ENCODE results near the gene ALG9.

ALG9 gene

DNA sequence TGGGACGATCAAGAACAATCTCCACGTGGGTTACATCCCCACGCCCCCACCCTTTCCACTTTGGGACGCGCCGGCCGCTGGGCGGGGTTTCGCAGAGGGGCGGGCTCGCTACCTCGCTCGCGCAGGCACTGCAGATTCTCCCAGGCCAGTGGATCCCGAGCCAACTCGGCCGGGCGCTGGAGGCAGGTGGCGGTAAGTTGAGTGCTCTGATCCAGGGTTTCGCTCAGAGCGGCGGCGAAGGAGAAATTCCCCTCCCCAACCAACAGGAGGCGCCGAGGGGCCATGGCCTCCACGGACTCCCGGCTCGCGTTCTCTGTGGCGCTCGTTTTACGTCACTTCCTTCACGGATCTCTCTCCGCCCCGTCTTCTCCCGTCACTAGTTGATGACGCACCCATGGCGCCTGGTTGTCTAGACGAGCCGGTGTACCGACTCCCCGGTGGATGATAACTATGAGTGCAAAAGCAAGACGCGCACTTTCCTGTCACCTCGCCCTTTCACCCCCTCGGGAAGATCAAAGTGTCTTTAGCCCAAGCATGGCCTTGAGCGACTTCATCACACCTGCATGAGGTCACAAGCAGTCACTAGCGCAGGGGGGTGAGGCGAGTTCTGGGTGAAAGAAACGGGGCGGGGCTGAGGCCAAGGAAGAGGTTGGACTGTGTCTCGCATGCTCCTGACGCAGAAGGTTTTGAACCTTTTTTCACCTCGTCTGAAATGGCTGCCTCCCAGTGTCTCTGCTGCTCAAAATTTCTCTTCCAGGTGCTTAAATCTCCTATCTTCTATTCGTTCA, 7.7 kb upstream of the ALG9 start, which contains the start of the genes CFAP68 and FDXACB1:
Gene CFAP68, plus strand, starts transcription at position 693 of the 788 bp plus-strand sequence. Its CDS starts 20 bp downstream, at position 713.
Gene FDXACB1, minus strand, starts transcription at position 317 of the 788 bp plus-strand sequence. Its CDS starts 33 bp downstream, at position 284.
- peak; percentile 98 for DNase-seq

DNA sequence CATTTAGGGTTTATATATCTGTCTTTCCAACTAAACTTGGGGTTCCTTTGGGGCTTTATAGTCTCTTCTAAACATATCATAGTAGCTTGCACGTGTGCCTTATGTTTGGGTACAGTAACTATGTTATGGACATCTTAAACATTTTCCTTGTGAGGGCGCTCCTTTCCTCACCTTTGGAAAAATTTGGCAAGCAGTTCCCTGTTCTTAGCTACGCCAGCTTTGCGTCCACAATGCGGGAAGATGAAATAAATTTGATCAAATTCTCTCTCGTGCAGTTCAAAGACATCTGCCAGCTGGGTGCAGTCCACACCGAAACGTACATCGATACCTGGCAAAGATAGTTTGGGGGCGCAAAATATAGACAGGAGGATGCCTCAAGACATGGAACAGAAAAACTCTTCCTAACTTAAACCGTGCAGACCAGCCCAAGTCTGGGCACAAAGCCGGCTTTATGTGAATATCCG, 7.0 kb upstream of the ALG9 start:
- peak; percentile 57 for DNase-seq

DNA sequence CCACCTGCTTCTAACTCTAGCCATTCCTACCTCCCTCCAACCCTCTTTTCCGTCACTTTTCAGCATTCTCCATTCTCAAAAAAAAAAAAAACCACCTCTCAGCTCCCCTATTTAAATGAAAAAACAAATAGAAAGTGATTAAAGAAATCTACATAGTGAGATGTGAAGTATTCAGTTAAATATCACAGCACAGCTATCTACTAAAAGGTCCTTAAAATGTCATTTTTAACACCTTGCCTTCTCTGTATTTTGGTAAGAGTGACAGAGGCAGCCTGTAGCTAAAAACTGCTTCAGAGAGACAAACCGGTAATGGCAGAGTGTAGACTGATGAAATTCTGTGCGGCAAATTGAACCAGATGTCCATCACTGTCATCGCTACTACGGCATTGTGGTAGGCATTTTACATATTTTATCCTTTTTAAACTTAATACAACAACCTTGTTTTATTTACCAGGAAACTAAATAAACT, 346 bp upstream of the ALG9 start:
- no peak for DNase-seq

DNA sequence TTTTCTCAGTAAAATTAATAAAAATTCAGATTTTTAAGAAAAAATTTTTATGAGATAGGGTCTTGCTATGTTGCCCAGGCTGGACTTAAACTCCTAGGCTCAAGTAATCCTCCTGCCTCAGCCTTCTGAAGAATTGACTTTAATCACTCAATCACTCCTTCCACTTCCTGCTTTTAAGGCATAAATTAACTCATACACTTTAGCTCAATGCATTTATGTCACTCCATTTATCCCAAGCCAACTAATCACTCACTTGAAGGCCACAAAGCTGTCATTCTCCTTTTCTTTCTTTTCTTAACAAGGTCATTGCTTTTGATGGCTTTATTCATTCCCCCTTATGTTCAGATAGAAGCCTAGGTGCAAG, 877 bp downstream of the ALG9 start:
- no peak for DNase-seq

DNA sequence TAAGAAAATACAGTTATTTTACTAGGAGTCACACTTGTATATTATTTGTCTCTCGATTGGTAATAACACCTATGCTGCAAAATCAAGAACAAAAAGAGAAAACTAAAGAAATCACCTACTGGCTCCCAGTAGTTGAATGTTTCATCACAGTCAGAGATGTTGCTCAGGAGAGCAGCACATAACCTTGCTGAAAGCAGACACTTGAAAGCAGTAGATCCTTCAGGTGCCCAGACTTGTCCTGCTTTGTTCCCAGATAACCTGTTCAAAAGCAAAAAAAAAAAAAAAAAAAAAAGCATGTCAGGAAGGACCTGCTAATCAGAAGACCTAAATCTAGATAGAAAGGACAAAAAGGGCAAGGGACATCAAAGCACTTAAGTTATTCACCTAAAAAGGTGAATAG, 1.3 kb downstream of the ALG9 start:
- DNase-seq: no peak

DNA sequence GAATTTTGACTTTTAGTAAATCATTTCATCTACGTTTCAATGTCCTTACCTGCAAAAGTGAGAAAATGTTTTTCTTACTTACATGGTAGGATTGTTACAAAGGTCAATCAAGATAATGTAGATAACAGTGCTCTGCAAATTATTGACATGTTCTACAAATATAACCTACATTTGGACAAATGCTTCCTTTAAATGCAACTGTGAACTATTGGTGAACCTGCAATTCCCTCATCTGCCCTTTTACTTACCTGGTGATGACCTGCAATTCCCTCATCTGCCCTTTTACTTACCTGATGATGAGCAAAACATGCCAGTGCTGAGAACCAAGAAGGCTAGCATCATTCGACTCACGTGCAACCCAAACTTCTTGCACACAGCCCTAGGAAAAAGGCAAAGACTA, 11.1 kb downstream of the ALG9 start:
- DNase-seq: no peak

DNA sequence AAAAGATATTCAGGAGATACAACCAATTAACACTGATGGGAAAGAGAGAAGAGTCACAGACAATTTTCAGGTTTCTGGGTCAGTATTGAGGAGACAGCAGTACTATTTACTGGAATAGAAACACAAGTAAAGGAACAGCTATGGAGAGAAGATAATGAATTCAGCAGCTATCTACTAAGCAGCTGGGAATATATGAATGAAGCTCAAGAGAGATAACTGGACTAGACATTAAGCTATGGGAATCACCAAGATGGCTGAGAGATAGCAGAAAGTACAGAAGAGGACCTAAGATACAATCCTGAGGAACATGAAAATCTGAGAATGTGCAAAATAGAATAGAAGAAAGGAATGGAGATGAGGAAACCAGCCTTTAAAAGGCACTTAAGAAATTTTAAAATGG, 15.9 kb downstream of the ALG9 start:
- no peak for DNase-seq

DNA sequence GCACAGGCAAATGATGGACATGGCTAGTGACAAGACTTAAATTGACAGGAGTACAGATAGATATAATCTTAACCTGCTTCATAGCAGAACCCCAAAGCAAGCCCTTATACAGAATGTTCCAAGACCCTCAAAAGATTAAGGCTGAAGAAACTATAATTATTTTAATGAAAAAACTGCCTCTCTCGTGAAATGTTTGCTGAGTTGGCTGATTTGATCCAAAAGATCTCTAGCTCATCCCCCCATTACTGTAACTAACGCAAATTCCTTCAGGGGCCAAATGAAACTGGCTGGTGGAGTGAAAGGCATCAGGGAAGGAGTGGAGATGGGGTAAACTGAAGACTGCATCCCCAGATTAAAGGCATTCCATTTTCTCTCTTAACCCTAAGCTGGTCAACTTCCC, 19.3 kb downstream of the ALG9 start:
- DNase-seq: no peak

DNA sequence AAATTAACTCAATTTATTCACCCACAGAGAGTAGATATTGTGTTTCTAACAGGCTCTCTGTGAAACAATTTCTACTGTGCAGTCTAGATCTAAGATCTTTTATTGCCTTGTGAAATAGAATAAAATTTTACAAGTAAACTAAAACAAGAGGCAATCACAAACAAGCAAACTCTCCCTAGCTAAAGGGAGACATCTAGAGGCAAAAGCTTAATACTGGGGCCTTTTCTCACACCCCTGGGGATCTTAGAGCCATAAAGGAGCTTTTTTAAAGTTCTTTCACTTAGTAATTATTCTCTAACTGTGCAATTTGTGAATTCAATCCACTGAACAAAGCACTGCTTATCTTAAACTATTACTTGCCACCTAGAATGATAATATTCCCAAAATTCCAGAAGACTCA, 19.7 kb downstream of the ALG9 start:
- no peak for DNase-seq

DNA sequence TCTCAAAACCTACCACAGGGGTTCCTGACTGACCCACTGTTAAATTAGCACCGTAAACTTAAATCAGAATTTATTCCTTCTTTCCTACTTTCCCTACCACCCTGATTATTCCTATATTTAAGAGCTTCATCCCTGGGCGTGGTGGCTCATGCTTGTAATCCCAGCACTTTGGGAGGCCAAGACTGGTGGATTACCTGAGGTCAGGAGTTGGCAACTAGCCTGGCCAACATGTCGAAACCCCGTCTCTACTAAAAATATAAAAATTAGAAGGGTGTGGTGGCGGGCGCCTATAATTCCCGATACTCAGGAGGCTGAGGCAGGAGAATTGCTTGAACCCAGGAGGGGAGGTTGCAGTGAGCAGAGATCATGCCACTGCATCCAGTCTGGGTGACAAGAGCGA, 20.3 kb downstream of the ALG9 start:
- DNase-seq: no peak

DNA sequence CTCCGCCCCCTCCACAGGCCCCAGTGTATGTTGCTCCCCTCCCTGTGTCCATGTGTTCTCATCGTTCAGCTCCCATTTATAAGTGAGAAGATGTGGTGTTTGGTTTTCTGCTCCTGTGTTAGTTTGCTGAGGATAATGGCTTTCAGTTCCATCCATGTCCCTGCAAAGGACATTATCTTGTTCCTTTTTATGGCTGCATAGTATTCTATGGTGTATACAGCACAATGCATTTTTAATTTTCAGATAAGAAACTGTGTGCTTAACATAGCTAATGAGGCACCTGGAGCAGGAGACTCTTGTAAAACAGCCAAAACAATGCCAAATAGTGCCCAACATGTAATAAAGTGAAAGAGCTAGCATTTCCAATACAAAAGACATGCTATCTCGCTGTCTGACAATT, 21.8 kb downstream of the ALG9 start:
- no peak for DNase-seq

DNA sequence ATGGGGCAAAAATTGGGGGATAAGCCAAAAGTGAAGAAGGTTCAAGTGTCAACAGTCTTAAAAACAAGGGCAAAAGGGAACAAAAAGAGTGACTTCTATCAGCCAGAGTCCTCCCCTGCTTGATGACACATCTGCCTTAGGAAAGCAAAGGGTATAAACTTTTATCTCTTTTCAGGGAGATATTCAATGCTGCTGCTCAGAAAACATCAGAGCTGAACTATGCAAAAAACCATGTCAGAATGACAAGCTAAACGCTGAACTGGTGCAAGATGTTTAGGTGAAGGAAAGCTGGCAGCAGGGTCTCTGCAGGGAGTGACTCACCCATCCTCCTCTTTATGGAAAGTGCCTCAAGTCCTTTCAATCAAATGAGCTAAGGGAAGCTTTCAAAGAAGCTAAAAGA, 24.7 kb downstream of the ALG9 start:
- no peak for DNase-seq

DNA sequence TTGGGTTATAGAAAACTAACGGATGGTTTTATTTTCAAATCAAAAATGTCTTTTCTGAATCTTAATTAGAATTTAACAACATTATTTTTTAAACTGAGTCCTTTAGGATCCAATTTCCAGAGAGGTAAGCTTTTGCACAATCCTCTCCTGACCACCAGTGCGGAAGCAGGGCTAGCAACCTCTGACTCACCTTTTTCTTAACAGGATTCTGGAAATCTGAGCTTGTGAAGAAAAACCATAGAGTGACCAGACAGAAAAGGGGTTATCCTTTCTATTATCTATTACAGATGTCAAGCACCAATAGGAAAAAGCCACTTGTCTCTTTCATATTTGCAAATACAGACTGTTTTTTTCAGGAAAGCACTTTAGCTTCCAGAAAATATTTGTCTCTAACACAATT, 25.3 kb downstream of the ALG9 start:
- no peak for DNase-seq

DNA sequence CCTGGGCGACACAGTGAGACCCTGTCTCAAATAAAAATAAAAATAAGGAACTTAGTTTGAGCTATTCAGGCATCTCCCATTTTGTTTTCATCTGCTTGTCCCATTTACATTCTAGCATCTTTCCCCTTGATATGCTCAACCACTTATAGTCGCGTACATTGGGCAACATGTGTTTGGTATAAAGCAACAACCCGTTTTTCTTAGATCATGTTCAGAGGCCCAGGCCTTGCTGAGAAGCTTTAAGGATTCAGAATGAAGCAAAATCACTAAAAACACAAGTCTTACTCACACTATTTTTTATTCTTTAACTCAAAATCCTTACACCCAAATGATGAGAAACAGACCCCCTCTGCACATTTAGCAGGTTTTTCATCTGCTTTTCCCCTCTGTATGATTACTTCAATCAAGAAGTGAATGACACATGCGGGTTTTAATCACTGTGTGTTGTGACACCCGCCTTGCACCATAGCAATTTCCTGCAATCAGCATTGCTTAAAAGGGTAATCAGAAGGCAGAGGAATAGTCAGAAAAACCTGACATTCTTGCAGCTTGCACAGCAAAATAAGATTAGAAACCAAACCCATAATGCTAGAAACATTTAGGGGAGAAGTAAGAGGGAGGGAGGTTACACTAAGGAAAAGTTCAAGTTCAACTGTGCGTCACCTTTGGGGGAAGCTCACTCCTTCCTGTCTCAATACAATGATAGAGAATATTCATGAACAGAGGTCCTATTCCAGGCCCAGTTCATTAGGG, 25.9 kb downstream of the ALG9 start:
- no peak for DNase-seq

DNA sequence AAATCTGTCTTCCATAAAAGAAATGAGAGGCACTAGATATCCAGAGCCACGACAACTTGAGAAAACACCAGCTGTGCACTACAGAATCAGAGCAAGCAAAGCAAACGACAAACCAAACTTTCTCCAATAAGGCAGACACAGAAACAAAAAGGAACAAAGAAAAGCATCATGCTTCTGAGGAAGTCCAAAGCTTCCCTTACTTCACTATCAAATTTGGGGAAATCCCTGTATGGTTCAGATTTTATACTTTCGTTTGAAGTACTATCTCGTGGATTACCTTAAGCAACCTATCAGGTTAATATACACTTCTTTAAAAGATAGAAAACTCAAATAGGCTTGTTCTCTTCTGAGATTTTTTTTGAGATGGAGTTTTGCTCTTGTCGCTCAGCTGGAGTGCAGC, 27.7 kb downstream of the ALG9 start:
- no peak for DNase-seq

DNA sequence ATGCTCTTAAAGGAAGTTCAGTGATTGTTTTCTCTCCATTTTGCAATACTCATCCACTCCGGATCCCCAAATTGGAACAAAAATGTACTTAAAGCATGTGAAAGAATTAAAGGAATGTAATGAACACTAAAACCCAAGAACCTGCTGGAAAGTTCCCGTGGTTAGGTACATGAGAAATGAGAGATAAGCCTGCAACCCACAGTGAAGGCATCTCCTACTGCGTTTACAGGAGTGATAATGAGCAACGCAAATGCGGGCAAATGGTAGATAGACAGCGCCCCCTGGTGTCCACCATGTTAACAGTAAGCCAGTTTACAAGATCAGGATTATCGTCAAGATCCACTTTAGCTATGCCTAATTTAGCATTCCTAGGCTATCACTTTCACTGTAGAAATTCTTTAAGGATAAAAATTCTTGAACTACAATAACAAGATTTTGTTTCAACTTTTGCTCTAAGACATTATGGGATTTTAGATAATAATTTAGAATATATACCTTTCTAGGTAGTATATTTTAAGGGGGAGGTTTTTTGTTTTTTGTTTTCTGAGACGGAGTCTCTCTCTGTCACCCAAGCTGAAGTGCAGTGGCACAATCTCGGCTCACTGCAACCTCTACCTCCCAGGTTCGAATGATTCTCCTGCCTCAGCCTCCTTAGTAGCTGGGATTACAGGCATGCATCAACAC, 29.9 kb downstream of the ALG9 start:
- DNase-seq: peak; percentile 77

DNA sequence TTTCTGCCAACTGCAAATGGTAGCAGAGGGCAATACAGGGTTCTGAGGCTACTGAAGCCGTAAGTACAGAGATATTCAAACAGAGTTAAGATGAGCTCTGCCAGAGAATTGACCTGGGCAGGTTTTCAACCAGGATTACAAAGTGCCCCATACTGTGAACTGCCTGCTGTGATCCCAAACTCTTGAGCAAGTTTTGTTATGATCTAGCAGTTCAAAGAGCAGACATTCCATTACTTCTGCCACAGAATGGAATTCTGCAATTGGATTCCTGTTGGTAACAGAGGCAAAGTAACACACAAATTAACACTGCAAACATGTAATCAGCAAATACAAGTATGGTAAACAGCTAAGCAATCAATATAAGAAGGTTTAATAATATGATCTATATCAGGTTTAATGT, 31.2 kb downstream of the ALG9 start:
- DNase-seq: no peak

DNA sequence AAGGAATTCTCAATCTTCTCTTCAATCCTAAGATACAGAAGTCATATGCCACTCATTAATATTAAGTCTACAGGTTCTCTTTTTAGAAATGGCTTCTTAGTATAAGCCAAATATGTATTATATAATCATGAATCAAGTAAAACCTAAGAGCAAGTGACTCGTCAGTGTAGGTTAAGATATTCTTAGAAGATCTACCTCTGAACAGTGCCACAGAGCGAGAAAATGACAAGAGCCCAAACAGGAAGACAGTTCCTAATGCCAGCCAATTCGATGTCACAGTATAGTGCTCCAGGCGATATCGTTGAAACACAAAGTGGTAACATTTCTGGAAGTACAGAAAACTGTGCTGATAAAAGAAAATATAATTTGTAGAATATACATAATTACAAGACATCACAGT, 33.3 kb downstream of the ALG9 start:
- no peak for DNase-seq

DNA sequence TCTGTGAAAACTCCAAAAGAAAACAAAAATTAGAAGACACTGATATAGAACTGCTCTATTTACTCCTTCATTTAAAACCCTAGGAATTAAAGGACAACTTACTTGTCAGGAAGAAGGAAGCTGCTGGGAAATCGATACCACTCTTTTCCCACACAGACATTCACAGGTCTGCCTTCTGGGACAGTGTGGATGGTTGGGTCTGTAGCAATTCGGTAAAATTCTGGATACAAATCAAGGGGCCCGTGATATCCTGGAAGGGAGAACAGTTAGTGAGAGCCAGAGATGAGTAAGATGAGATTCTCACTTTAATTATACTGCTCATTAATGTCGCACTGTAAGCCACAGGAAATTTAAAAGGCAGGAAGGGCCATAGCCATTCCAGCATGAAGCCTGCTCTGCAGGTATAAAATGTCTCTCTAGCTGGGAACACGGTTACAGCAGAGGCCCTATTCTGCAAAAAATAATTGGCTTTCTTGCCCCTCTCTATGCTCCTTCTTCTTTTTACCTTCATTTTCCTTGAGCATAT, 34.0 kb downstream of the ALG9 start:
- DNase-seq: no peak

DNA sequence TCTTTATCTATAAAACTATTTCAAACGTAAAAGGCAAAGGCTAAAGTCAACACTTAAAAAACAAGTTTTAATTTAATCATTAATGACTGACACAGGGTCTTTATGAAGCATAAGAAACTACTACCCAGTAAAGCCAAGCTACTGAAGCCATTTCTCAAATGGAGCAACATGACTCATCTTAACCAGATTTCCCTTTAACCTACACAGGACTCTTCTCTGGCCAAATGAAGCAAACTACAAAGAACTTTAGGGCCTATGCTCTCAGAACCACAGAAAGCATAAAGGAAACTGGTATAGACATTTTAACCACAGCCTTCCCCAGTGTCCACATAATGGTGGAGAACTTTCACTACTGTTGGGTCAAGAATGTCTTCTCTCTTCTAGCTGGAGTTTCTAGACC, 34.7 kb downstream of the ALG9 start:
- DNase-seq: no peak

DNA sequence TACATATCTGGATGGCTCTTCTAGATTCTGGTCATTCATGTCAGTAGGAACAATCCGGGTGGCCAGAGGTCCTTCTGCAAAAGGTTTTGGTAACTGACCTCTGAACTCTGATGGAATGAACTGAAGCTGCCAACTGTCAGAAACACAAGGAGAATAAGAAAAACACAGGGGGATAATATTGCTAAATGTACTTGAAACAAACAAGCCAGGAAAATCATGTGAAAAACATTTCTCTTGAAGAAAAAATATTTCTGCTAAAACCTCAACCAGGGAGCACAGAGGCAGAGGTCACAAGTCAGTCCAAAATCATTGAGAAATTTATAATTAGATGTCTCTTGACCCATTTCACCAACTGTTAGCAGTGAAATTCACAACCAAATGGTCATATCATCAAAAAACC, 35.2 kb downstream of the ALG9 start:
- no peak for DNase-seq

DNA sequence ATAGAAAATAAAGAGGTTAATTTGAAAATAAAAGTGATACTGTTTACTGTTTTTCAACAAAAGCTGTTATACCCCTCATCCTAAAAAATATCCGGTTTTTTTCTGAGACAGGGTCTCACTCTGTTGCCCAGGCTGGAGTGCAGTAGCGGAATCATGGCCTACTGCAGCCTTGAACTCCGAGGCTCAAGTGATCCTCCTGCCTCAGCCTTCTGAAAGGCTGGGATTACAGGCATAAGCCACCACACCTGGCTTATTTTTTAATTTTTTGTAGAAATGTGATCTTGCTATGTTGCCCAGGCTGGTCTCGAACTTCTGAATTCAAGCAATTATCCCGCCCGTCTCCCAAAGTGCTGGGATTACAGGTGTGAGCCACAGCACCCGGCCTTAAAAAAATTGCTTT, 35.7 kb downstream of the ALG9 start:
- no peak for DNase-seq

DNA sequence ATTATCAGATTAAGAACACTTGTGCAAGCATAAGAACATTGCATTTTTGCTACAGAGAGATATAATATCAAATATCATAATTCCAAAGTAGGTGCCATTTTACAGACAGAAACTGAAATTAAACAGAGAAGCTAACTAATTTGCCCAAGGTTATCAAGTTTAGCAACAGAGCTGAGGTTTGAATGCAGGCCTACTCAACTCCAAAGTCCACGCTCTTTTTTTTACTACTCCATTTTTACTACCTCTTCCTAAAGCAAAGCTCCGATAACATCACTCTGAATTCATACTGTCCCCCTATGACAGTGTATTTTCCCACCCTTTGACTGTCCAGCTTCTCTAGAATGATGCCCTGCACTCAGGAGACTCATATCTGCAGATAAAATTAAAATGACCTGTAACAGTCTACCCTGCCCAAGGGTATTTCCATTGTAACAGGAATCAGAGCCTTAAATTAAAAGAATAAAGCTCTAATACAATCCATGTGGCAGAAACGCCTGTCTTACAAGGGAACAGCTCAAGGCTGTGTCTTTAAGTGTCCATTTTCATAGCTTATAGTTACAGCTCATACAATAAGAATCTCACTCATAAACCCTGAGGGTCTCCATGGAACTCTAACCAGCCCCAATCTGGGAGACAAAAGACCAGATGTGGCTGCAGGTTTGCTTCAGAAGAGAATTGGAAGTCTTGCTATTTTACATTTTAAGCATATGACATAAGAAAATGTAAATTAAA, 36.8 kb downstream of the ALG9 start:
- no peak for DNase-seq
